CD4-positive, alpha-beta memory T cell (primary cell): Measurements from ENCODE around the gene SLC4A9. TPM values are rescaled to one million over a fixed set of nuclear protein-coding genes. Genes with fewer than 3 reads are reported as not detected.
"Not testable (repeated sequence)": the region's sequence is repeated elsewhere in the genome, so short reads cannot be mapped to it uniquely, and the experiment has no call there.

ENCODE experiments used
- CTCF ChIA-PET: fragments of 350-600 bp; sonication (Branson Sonifier 250); formaldehyde crosslinking; loops from one replicate; lab custom pipeline; 2021; ENCODE audit warnings: inconsistent platforms; ENCODE audit not compliant: partially characterized antibody; lab: Charles Lee
- POLR2A ChIA-PET: fragments of 350-600 bp; sonication (Branson Sonifier 250); formaldehyde crosslinking; loops from one replicate; lab custom pipeline; 2021; ENCODE audit not compliant: partially characterized antibody; lab: Charles Lee
- DNase-seq, 5 donors: peaks; one replicate each; pipeline versions ENCODE4 v3.0.0 to v3.0.0-alpha.2; 2020 to 2022; ENCODE audit warnings: mixed read lengths in 1 of 5
- H3K27ac ChIP-seq: one replicate; pipeline ENCODE4 v1.7.0; 2013; ENCODE audit warnings: low read depth, low read length
- H3K27me3 ChIP-seq: 2 replicates; pipeline ENCODE4 v1.7.0; 2013; ENCODE audit warnings: mild to moderate bottlenecking, low read length, moderate library complexity; ENCODE audit not compliant: insufficient read depth
- H3K36me3 ChIP-seq: 2 replicates; pipeline ENCODE4 v1.7.0; 2013; ENCODE audit warnings: mild to moderate bottlenecking, low read length, moderate library complexity; ENCODE audit not compliant: insufficient read depth
- H3K4me1 ChIP-seq: 2 replicates; pipeline ENCODE4 v1.7.0; 2013; ENCODE audit warnings: mild to moderate bottlenecking, low read length, moderate library complexity; ENCODE audit not compliant: insufficient read depth
- H3K4me3 ChIP-seq, 2 donors: one replicate each; pipeline ENCODE4 v1.7.0; 2013; ENCODE audit warnings: low read length in 2 of 2, mild to moderate bottlenecking in 1 of 2
- H3K9me3 ChIP-seq, 2 donors: one replicate each; pipeline ENCODE4 v1.7.0; 2013; ENCODE audit warnings: low read length in 2 of 2, control low read depth in 1 of 2; ENCODE audit not compliant: control insufficient read depth in 1 of 2
- H3K27ac Mint-ChIP-seq, 7 donors: one replicate each; pipeline ENCODE4 v1.8.0; 2020 to 2021; ENCODE audit warnings: mixed read lengths in 7 of 7, mild to moderate bottlenecking in 6 of 7, inconsistent platforms in 3 of 7, moderate library complexity in 3 of 7
- H3K27me3 Mint-ChIP-seq, 2 donors: one replicate each; pipeline ENCODE4 v1.8.0; 2020 to 2021; ENCODE audit warnings: mixed read lengths in 2 of 2
- H3K36me3 Mint-ChIP-seq, 2 donors: one replicate each; pipeline ENCODE4 v1.8.0; 2020 to 2021; ENCODE audit warnings: mixed read lengths in 2 of 2, inconsistent platforms in 1 of 2, mild to moderate bottlenecking in 1 of 2
- H3K4me1 Mint-ChIP-seq, 4 donors: one replicate each; pipeline ENCODE4 v1.8.0; 2020 to 2021; ENCODE audit warnings: mixed read lengths in 4 of 4, mild to moderate bottlenecking in 1 of 4
- H3K4me3 Mint-ChIP-seq, 8 donors: one replicate each; pipeline ENCODE4 v1.8.0; 2020 to 2021; ENCODE audit warnings: mixed read lengths in 8 of 8, mild to moderate bottlenecking in 7 of 8, moderate library complexity in 6 of 8, inconsistent platforms in 3 of 8
- H3K9me3 Mint-ChIP-seq, 8 donors: one replicate each; pipeline ENCODE4 v1.8.0; 2020 to 2021; ENCODE audit warnings: mixed read lengths in 8 of 8, mild to moderate bottlenecking in 5 of 8, inconsistent platforms in 3 of 8, moderate library complexity in 1 of 8
- intact Hi-C: fragments of 100-400 bp; cut with micrococcal nuclease; formaldehyde crosslinking; loops from one replicate; pipeline ENCODE4 v1.15.1; 2023
- polyA plus RNA-seq, 2 donors: library from polyadenylated mRNA; unstranded; fragments of 300-500 nt; fragmentation: Illumina TruSeq; gene quantifications; one replicate each; pipeline ENCODE4 v1.2.3, GENCODE V29; 2021
- total RNA-seq, 2 experiments: library from RNA; stranded (reverse); gene quantifications; one replicate each; pipeline ENCODE4 v1.2.3, GENCODE V29; 2021

SLC4A9 gene
- total and polyA plus RNA-seq, 4 experiments from 2014 or later, result not detected

- ChIA-PET CTCF (interaction anchor here (1.5 kb wide), 1 partner anchor 299 kb away, joined by 4 read pairs; no protein-coding TSS in a partner anchor), POLR2A (interaction anchor here (1.2 kb wide), 1 partner anchor 19 kb away, joined by 4 read pairs; no protein-coding TSS in a partner anchor)
- Histone ChIP-seq H3K36me3 (no peaks in the 10 kb centered on the region), H3K27ac (no peak overlapping the region), H3K9me3 (no peaks in the 10 kb centered on the region), H3K4me3 (no peak overlapping the region), H3K27me3 (no peaks in the 10 kb centered on the region), H3K4me1 (peaks cover 55% of the 10 kb centered on the region)
- Mint-ChIP-seq H3K27ac (peak overlapping the region in 4 of 7 donors; percentile 19 to 87 (median 32)), H3K27me3 (no peaks in the 10 kb centered on the region), H3K4me3 (peak overlapping the region; percentile 0 to 75 (median 44)), H3K4me1 (peaks cover 52 to 72% (median 61%) of the 10 kb centered on the region in 4 donors), H3K9me3 (no peaks in the 10 kb centered on the region), H3K36me3 (peaks cover 11 to 35% of the 10 kb centered on the region in 2 donors)
- intact Hi-C loops, result no loop called here
- DNase-seq, result no peak
These were observed 60.2 kb downstream of the SLC4A9 start for GRCh38 chr5:140420226-140420570.

GRCh38 chr5:140420665-140421361, 60.8 kb downstream of the SLC4A9 start:
- Histone ChIP-seq H3K27me3 (no peaks in the 10 kb centered on the region), H3K4me1 (peaks cover 55% of the 10 kb centered on the region), H3K27ac (no peak overlapping the region), H3K4me3 (no peak overlapping the region), H3K9me3 (no peaks in the 10 kb centered on the region), H3K36me3 (no peaks in the 10 kb centered on the region)
- Mint-ChIP-seq H3K9me3 (no peaks in the 10 kb centered on the region), H3K4me1 (peaks cover 55 to 77% (median 63%) of the 10 kb centered on the region in 4 donors), H3K4me3 (peak overlapping the region in 6 of 8 donors; percentile 29 to 75 (median 51)), H3K27ac (peak overlapping the region in 4 of 7 donors; percentile 24 to 60 (median 40)), H3K27me3 (no peaks in the 10 kb centered on the region), H3K36me3 (peaks cover 10 to 36% of the 10 kb centered on the region in 2 donors)
- POLR2A ChIA-PET, result interaction anchor here (1.2 kb wide), 1 partner anchor 20 kb away, joined by 4 read pairs; no protein-coding TSS in a partner anchor
- CTCF ChIA-PET, result interaction anchor here (1.5 kb wide), 1 partner anchor 299 kb away, joined by 4 read pairs; no protein-coding TSS in a partner anchor
- no peak for DNase-seq
- intact Hi-C loops, result no loop called here

GRCh38 chr5:140421375-140421774, 61.4 kb downstream of the SLC4A9 start:
- H3K9me3 ChIP-seq, intact Hi-C loops, H3K9me3 Mint-ChIP-seq, DNase-seq, H3K4me3 ChIP-seq, H3K36me3 ChIP-seq, H3K27me3 Mint-ChIP-seq, H3K27ac ChIP-seq, H3K27me3 ChIP-seq: not testable (repeated sequence)
- H3K27ac Mint-ChIP-seq, result peak overlapping the region in 2 of 7 donors; percentile 46 to 60
- H3K4me3 Mint-ChIP-seq, result peak overlapping the region in 3 of 8 donors; percentile 20 to 25 (median 22)
- peaks cover 55% of the 10 kb centered on the region for H3K4me1 ChIP-seq
- POLR2A ChIA-PET, result interaction anchor here (1.0 kb wide), 1 partner anchor 24 kb away, joined by 3 read pairs; no protein-coding TSS in a partner anchor
- peaks cover 50 to 76% (median 59%) of the 10 kb centered on the region in 4 donors for H3K4me1 Mint-ChIP-seq
- CTCF ChIA-PET, result interaction anchor here (1.5 kb wide), 1 partner anchor 298 kb away, joined by 4 read pairs; no protein-coding TSS in a partner anchor
- H3K36me3 Mint-ChIP-seq, result peaks cover 7 to 34% of the 10 kb centered on the region in 2 donors

- Mint-ChIP-seq H3K4me3 (peak overlapping the region in 2 of 8 donors; percentile 4 to 17), H3K4me1 (peaks cover 46 to 70% (median 53%) of the 10 kb centered on the region in 4 donors), H3K9me3 (no peaks in the 10 kb centered on the region), H3K27ac (peak overlapping the region in 2 of 7 donors; percentile 19 to 57), H3K36me3 (peaks cover 7 to 29% of the 10 kb centered on the region in 2 donors), H3K27me3 (no peaks in the 10 kb centered on the region)
- Histone ChIP-seq H3K9me3 (no peaks in the 10 kb centered on the region), H3K4me1 (peaks cover 48% of the 10 kb centered on the region), H3K4me3 (no peak overlapping the region), H3K27me3 (no peaks in the 10 kb centered on the region), H3K27ac (no peak overlapping the region), H3K36me3 (no peaks in the 10 kb centered on the region)
- intact Hi-C loops, result no loop called here
- POLR2A ChIA-PET, result interaction anchor here (3.0 kb wide), 1 partner anchor 22 kb away, joined by 14 read pairs; the partner anchor contains the start of gene ANKHD1
- CTCF ChIA-PET, result no interaction called here
- DNase-seq, result no peak
These were observed 63.6 kb downstream of the SLC4A9 start for GRCh38 chr5:140423609-140424008.

GRCh38 chr5:140424135-140424534, 64.1 kb downstream of the SLC4A9 start:
- no peaks in the 10 kb centered on the region for H3K36me3 ChIP-seq
- POLR2A ChIA-PET, result interaction anchor here (3.0 kb wide), 1 partner anchor 23 kb away, joined by 14 read pairs; the partner anchor contains the start of gene ANKHD1
- DNase-seq, result no peak
- Mint-ChIP-seq H3K4me3 (no peak overlapping the region), H3K9me3 (no peaks in the 10 kb centered on the region), H3K27ac (no peak overlapping the region), H3K4me1 (peaks cover 44 to 65% (median 49%) of the 10 kb centered on the region in 4 donors), H3K36me3 (peaks cover 7 to 26% of the 10 kb centered on the region in 2 donors), H3K27me3 (no peaks in the 10 kb centered on the region)
- no peaks in the 10 kb centered on the region for H3K9me3 ChIP-seq
- intact Hi-C loops, result no loop called here
- no peak overlapping the region for H3K27ac ChIP-seq
- no peaks in the 10 kb centered on the region for H3K27me3 ChIP-seq
- H3K4me1 ChIP-seq, result peaks cover 43% of the 10 kb centered on the region
- no peak overlapping the region for H3K4me3 ChIP-seq
- CTCF ChIA-PET, result interaction anchor here (1.5 kb wide), 1 partner anchor 286 kb away, joined by 4 read pairs; no protein-coding TSS in a partner anchor

Other genes starting within 250 kb of the SLC4A9 start
- gene PURA, start 246.1 kb upstream of the SLC4A9 start, total RNA-seq, result 10 to 100 TPM; 31.2 to 36.2 TPM
- gene PURA, start 246.1 kb upstream of the SLC4A9 start, polyA plus RNA-seq, result 1 to 10 TPM; 2.5 to 4.7 TPM
- 10 to 100 TPM; 13.7 to 14.9 TPM for gene IGIP, start 234.3 kb upstream of the SLC4A9 start, total RNA-seq
- under 1 TPM; 0.27 to 0.78 TPM for gene IGIP, start 234.3 kb upstream of the SLC4A9 start, polyA plus RNA-seq
- gene CYSTM1, start 185.0 kb upstream of the SLC4A9 start, total RNA-seq, result 1 to 10 TPM; 5.0 to 6.3 TPM
- gene CYSTM1, start 185.0 kb upstream of the SLC4A9 start, polyA plus RNA-seq, result 10 to 100 TPM; 12.8 to 21.1 TPM
- gene PFDN1, start 57.1 kb upstream of the SLC4A9 start, total RNA-seq, result 10 to 100 TPM; 24.8 to 26.2 TPM
- 100 to 1,000 TPM; 116 to 223 TPM for gene PFDN1, start 57.1 kb upstream of the SLC4A9 start, polyA plus RNA-seq
- under 1 TPM; 0.52 to 0.86 TPM for gene HBEGF, start 13.6 kb upstream of the SLC4A9 start, total RNA-seq
- 1 to 10 TPM; 1.2 to 2.4 TPM for gene HBEGF, start 13.6 kb upstream of the SLC4A9 start, polyA plus RNA-seq
- gene ANKHD1, start 41.6 kb downstream of the SLC4A9 start, total RNA-seq, result 100 to 1,000 TPM; 228 to 252 TPM
- gene ANKHD1, start 41.6 kb downstream of the SLC4A9 start, polyA plus RNA-seq, result 100 to 1,000 TPM in 1 of 2 donors, 10 to 100 TPM in 1; 58.6 to 100 TPM
- gene EIF4EBP3, start 187.5 kb downstream of the SLC4A9 start, total RNA-seq, result 10 to 100 TPM; 15.3 to 18.8 TPM
- gene EIF4EBP3, start 187.5 kb downstream of the SLC4A9 start, polyA plus RNA-seq, result 10 to 100 TPM; 31.9 to 44.3 TPM
- gene SRA1, start 197.3 kb downstream of the SLC4A9 start, total RNA-seq, result 10 to 100 TPM; 24.5 to 26.6 TPM
- 10 to 100 TPM; 35.5 to 46.8 TPM for gene SRA1, start 197.3 kb downstream of the SLC4A9 start, polyA plus RNA-seq
- 10 to 100 TPM; 72.9 to 75.4 TPM for gene APBB3, start 204.4 kb downstream of the SLC4A9 start, total RNA-seq
- gene APBB3, start 204.4 kb downstream of the SLC4A9 start, polyA plus RNA-seq, result 1 to 10 TPM; 2.1 to 4.9 TPM
- gene SLC35A4, start 204.6 kb downstream of the SLC4A9 start, total RNA-seq, result 10 to 100 TPM; 49.0 to 59.4 TPM
- gene SLC35A4, start 204.6 kb downstream of the SLC4A9 start, polyA plus RNA-seq, result 100 to 1,000 TPM; 105 to 115 TPM